ENCODE results near the gene C22orf15.

The C22orf15 gene

GRCh38 chr22:23774114-23774921 is 11.5 kb downstream of the C22orf15 start:
- Histone ChIP-seq H3K4me3 (ENCODE audit: extremely low read depth, insufficient read depth, low read length, poor library complexity, severe bottlenecking) (no peak overlapping the region), H3K9me3 (ENCODE audit: control insufficient read depth, low read length) (no peaks in the 10 kb centered on the region), H3K27ac (ENCODE audit: low read depth, low read length, severe bottlenecking) (no peak overlapping the region), H3K36me3 (ENCODE audit: control insufficient read depth, insufficient read depth, low read length) (no peaks in the 10 kb centered on the region), H3K4me1 (ENCODE audit: control insufficient read depth, insufficient read depth, low read length, poor library complexity, severe bottlenecking) (peaks cover 29% of the 10 kb centered on the region)
- WGBS, 2 experiments (ENCODE audit: insufficient coverage in 2 of 2) = 73 to 91% methylated on average over 7 to 10 of the region's 12 CpGs

- no peak overlapping the region for H3K4me3 ChIP-seq (ENCODE audit: extremely low read depth, insufficient read depth, low read length, poor library complexity, severe bottlenecking)
- peaks cover 29% of the 10 kb centered on the region for H3K4me1 ChIP-seq (ENCODE audit: control insufficient read depth, insufficient read depth, low read length, poor library complexity, severe bottlenecking)
- H3K27ac ChIP-seq (ENCODE audit: low read depth, low read length, severe bottlenecking) = no peak overlapping the region
- H3K36me3 ChIP-seq (ENCODE audit: control insufficient read depth, insufficient read depth, low read length) = no peaks in the 10 kb centered on the region
- 100% methylated on average over 1 to 2 of the region's 2 CpGs for WGBS, 2 experiments (ENCODE audit: insufficient coverage in 2 of 2)
- no peaks in the 10 kb centered on the region for H3K9me3 ChIP-seq (ENCODE audit: control insufficient read depth, low read length)
Observed at GRCh38 chr22:23774922-23775436, 12.2 kb downstream of the C22orf15 start.

- H3K9me3 ChIP-seq (ENCODE audit: control insufficient read depth, low read length) = no peaks in the 10 kb centered on the region
- no peak overlapping the region for H3K27ac ChIP-seq (ENCODE audit: low read depth, low read length, severe bottlenecking)
- H3K4me3 ChIP-seq (ENCODE audit: extremely low read depth, insufficient read depth, low read length, poor library complexity, severe bottlenecking) = no peak overlapping the region
- H3K4me1 ChIP-seq (ENCODE audit: control insufficient read depth, insufficient read depth, low read length, poor library complexity, severe bottlenecking) = peaks cover 28% of the 10 kb centered on the region
- H3K36me3 ChIP-seq (ENCODE audit: control insufficient read depth, insufficient read depth, low read length) = no peaks in the 10 kb centered on the region
- WGBS, 2 experiments (ENCODE audit: insufficient coverage in 2 of 2) = 92 to 93% methylated on average over 2 of the region's 3 CpGs
Observed at GRCh38 chr22:23775779-23776375, 13.1 kb downstream of the C22orf15 start.

- 92 to 94% methylated on average over 10 to 11 of the region's 11 CpGs for WGBS, 2 experiments (ENCODE audit: insufficient coverage in 2 of 2)
- H3K27ac ChIP-seq (ENCODE audit: low read depth, low read length, severe bottlenecking) = no peak overlapping the region
- H3K36me3 ChIP-seq (ENCODE audit: control insufficient read depth, insufficient read depth, low read length) = no peaks in the 10 kb centered on the region
- H3K4me1 ChIP-seq (ENCODE audit: control insufficient read depth, insufficient read depth, low read length, poor library complexity, severe bottlenecking) = peaks cover 30% of the 10 kb centered on the region
- H3K9me3 ChIP-seq (ENCODE audit: control insufficient read depth, low read length) = no peaks in the 10 kb centered on the region
- H3K4me3 ChIP-seq (ENCODE audit: extremely low read depth, insufficient read depth, low read length, poor library complexity, severe bottlenecking) = no peak overlapping the region
Observed at GRCh38 chr22:23777776-23778576, 15.2 kb downstream of the C22orf15 start.

- WGBS, 2 experiments (ENCODE audit: insufficient coverage in 2 of 2) = 91 to 93% methylated on average over 2 to 3 of the region's 3 CpGs
Observed at GRCh38 chr22:23778577-23778900, 15.7 kb downstream of the C22orf15 start.

GRCh38 chr22:23779083-23779482 is 16.3 kb downstream of the C22orf15 start:
- Histone ChIP-seq H3K4me3 (ENCODE audit: extremely low read depth, insufficient read depth, low read length, poor library complexity, severe bottlenecking) (no peak overlapping the region), H3K4me1 (ENCODE audit: control insufficient read depth, insufficient read depth, low read length, poor library complexity, severe bottlenecking) (peaks cover 19% of the 10 kb centered on the region), H3K27ac (ENCODE audit: low read depth, low read length, severe bottlenecking) (no peak overlapping the region), H3K9me3 (ENCODE audit: control insufficient read depth, low read length) (no peaks in the 10 kb centered on the region), H3K36me3 (ENCODE audit: control insufficient read depth, insufficient read depth, low read length) (no peaks in the 10 kb centered on the region)
- WGBS, 2 experiments (ENCODE audit: insufficient coverage in 2 of 2) = 92 to 93% methylated on average over 13 to 16 of the region's 16 CpGs

More at GRCh38 chr22:23778577-23778900, 15.7 kb downstream of the C22orf15 start:
- H3K9me3 ChIP-seq (ENCODE audit: control insufficient read depth, low read length) = no peaks in the 10 kb centered on the region
- H3K36me3 ChIP-seq (ENCODE audit: control insufficient read depth, insufficient read depth, low read length) = no peaks in the 10 kb centered on the region
- H3K4me3 ChIP-seq (ENCODE audit: extremely low read depth, insufficient read depth, low read length, poor library complexity, severe bottlenecking) = no peak overlapping the region
- peaks cover 25% of the 10 kb centered on the region for H3K4me1 ChIP-seq (ENCODE audit: control insufficient read depth, insufficient read depth, low read length, poor library complexity, severe bottlenecking)
- no peak overlapping the region for H3K27ac ChIP-seq (ENCODE audit: low read depth, low read length, severe bottlenecking)

GRCh38 chr22:23779731-23780130 is 16.9 kb downstream of the C22orf15 start:
- H3K4me3 ChIP-seq (ENCODE audit: extremely low read depth, insufficient read depth, low read length, poor library complexity, severe bottlenecking) = no peak overlapping the region
- H3K4me1 ChIP-seq (ENCODE audit: control insufficient read depth, insufficient read depth, low read length, poor library complexity, severe bottlenecking) = peaks cover 13% of the 10 kb centered on the region
- no peak overlapping the region for H3K27ac ChIP-seq (ENCODE audit: low read depth, low read length, severe bottlenecking)
- no peaks in the 10 kb centered on the region for H3K9me3 ChIP-seq (ENCODE audit: control insufficient read depth, low read length)
- no peaks in the 10 kb centered on the region for H3K36me3 ChIP-seq (ENCODE audit: control insufficient read depth, insufficient read depth, low read length)
- whole genome bisulfite sequencing, 2 experiments (ENCODE audit: insufficient coverage in 2 of 2) = 87 to 96% methylated on average over 3 to 5 of the region's 5 CpGs

- Histone ChIP-seq H3K36me3 (ENCODE audit: control insufficient read depth, insufficient read depth, low read length) (no peaks in the 10 kb centered on the region), H3K27ac (ENCODE audit: low read depth, low read length, severe bottlenecking) (no peak overlapping the region), H3K4me1 (ENCODE audit: control insufficient read depth, insufficient read depth, low read length, poor library complexity, severe bottlenecking) (peaks cover 8% of the 10 kb centered on the region), H3K4me3 (ENCODE audit: extremely low read depth, insufficient read depth, low read length, poor library complexity, severe bottlenecking) (no peak overlapping the region), H3K9me3 (ENCODE audit: control insufficient read depth, low read length) (no peaks in the 10 kb centered on the region)
- 86 to 90% methylated on average over 19 to 20 of the region's 20 CpGs for WGBS, 2 experiments (ENCODE audit: insufficient coverage in 2 of 2)
Observed at GRCh38 chr22:23780146-23780748, 17.5 kb downstream of the C22orf15 start.

- Histone ChIP-seq H3K4me3 (ENCODE audit: extremely low read depth, insufficient read depth, low read length, poor library complexity, severe bottlenecking) (no peak overlapping the region), H3K36me3 (ENCODE audit: control insufficient read depth, insufficient read depth, low read length) (no peaks in the 10 kb centered on the region), H3K27ac (ENCODE audit: low read depth, low read length, severe bottlenecking) (no peak overlapping the region), H3K4me1 (ENCODE audit: control insufficient read depth, insufficient read depth, low read length, poor library complexity, severe bottlenecking) (peaks cover 6% of the 10 kb centered on the region), H3K9me3 (ENCODE audit: control insufficient read depth, low read length) (no peaks in the 10 kb centered on the region)
- WGBS, 2 experiments (ENCODE audit: insufficient coverage in 2 of 2) = 87 to 91% methylated on average over 11 to 15 of the region's 15 CpGs
Observed at GRCh38 chr22:23781065-23781464, 18.3 kb downstream of the C22orf15 start.

GRCh38 chr22:23781511-23782183 is 18.9 kb downstream of the C22orf15 start:
- Histone ChIP-seq H3K9me3 (ENCODE audit: control insufficient read depth, low read length) (no peaks in the 10 kb centered on the region), H3K27ac (ENCODE audit: low read depth, low read length, severe bottlenecking) (no peak overlapping the region), H3K36me3 (ENCODE audit: control insufficient read depth, insufficient read depth, low read length) (no peaks in the 10 kb centered on the region), H3K4me1 (ENCODE audit: control insufficient read depth, insufficient read depth, low read length, poor library complexity, severe bottlenecking) (peaks cover 11% of the 10 kb centered on the region), H3K4me3 (ENCODE audit: extremely low read depth, insufficient read depth, low read length, poor library complexity, severe bottlenecking) (no peak overlapping the region)
- 79 to 88% methylated on average over 12 to 13 of the region's 14 CpGs for whole genome bisulfite sequencing, 2 experiments (ENCODE audit: insufficient coverage in 2 of 2)

All from mesodermal cell (in vitro differentiated cells).